COLO829 (cell line): ENCODE results near the gene ALDH1A1.
"Not testable (repeated sequence)": the region's sequence is repeated elsewhere in the genome, so short reads cannot be mapped to it uniquely, and the experiment has no call there.

Source experiments
- DNase-seq: peaks from one replicate; pipeline ENCODE4 v3.0.0; 2012; ENCODE audit warnings: low spot score

The ALDH1A1 gene

GRCh38 chr9:72895122-72895521 is 57.7 kb downstream of the ALDH1A1 start:
- DNase-seq: no peak

GRCh38 chr9:72894342-72894741 is 58.5 kb downstream of the ALDH1A1 start:
- DNase-seq: no peak

GRCh38 chr9:72893437-72893836 is 59.4 kb downstream of the ALDH1A1 start:
- no peak for DNase-seq

GRCh38 chr9:72891043-72891442 is 61.8 kb downstream of the ALDH1A1 start:
- no peak for DNase-seq

- no peak for DNase-seq
Measured at GRCh38 chr9:72888943-72889342, 63.9 kb downstream of the ALDH1A1 start.

- no peak for DNase-seq
Measured at GRCh38 chr9:72888067-72888466, 64.8 kb downstream of the ALDH1A1 start.

- no peak for DNase-seq
Measured at GRCh38 chr9:72886386-72886785, 66.5 kb downstream of the ALDH1A1 start.

GRCh38 chr9:72884508-72884907 is 68.3 kb downstream of the ALDH1A1 start:
- no peak for DNase-seq

- no peak for DNase-seq
Measured at GRCh38 chr9:72883875-72884274, 69.0 kb downstream of the ALDH1A1 start.

- no peak for DNase-seq
Measured at GRCh38 chr9:72882117-72882775, 70.6 kb downstream of the ALDH1A1 start.

- no peak for DNase-seq
Measured at GRCh38 chr9:72880821-72881220, 72.0 kb downstream of the ALDH1A1 start.

GRCh38 chr9:72875221-72875620 is 77.6 kb downstream of the ALDH1A1 start:
- DNase-seq: peak; percentile 56

GRCh38 chr9:72874344-72874743 is 78.5 kb downstream of the ALDH1A1 start:
- no peak for DNase-seq

GRCh38 chr9:72873456-72873855 is 79.4 kb downstream of the ALDH1A1 start:
- no peak for DNase-seq

- no peak for DNase-seq
Measured at GRCh38 chr9:72872718-72873117, 80.1 kb downstream of the ALDH1A1 start.

- peak; percentile 57 for DNase-seq
Measured at GRCh38 chr9:72871685-72872084, 81.2 kb downstream of the ALDH1A1 start.

- no peak for DNase-seq
Measured at GRCh38 chr9:72864327-72864726, 88.5 kb downstream of the ALDH1A1 start.

- no peak for DNase-seq
Measured at GRCh38 chr9:72863456-72864094, 89.3 kb downstream of the ALDH1A1 start.

- DNase-seq: not testable (repeated sequence)
Measured at GRCh38 chr9:72862788-72863187, 90.1 kb downstream of the ALDH1A1 start.

- no peak for DNase-seq
Measured at GRCh38 chr9:72858089-72858912, 94.6 kb downstream of the ALDH1A1 start.

GRCh38 chr9:72857624-72857996 is 95.2 kb downstream of the ALDH1A1 start:
- no peak for DNase-seq

GRCh38 chr9:72856972-72857623 is 95.8 kb downstream of the ALDH1A1 start:
- DNase-seq: peak; percentile 71
